OCI-M2 (cell line): Measurements from ENCODE around the gene TET1.
"Not testable (repeated sequence)": the region's sequence is repeated elsewhere in the genome, so short reads cannot be mapped to it uniquely, and the experiment has no call there.

Experiments used
- DNase-seq: peaks from one replicate; lab custom pipeline; 2025; ENCODE audit not compliant: unreplicated experiment; lab: John Stamatoyannopoulos, UW

Gene TET1

GRCh38 chr10:68604441-68604840 is 44.3 kb downstream of the TET1 start:
- DNase-seq, result no peak

- no peak for DNase-seq
These were observed 46.8 kb downstream of the TET1 start for GRCh38 chr10:68606918-68607317.

GRCh38 chr10:68610023-68610422 is 49.9 kb downstream of the TET1 start:
- DNase-seq, result not testable (repeated sequence)

- DNase-seq, result no peak
These were observed 51.1 kb downstream of the TET1 start for GRCh38 chr10:68611227-68611626.

GRCh38 chr10:68613974-68614373 is 53.8 kb downstream of the TET1 start:
- not testable (repeated sequence) for DNase-seq

GRCh38 chr10:68617691-68618090 is 57.6 kb downstream of the TET1 start:
- DNase-seq, result not testable (repeated sequence)

GRCh38 chr10:68618234-68618633 is 58.1 kb downstream of the TET1 start:
- DNase-seq, result no peak

- no peak for DNase-seq
These were observed 59.5 kb downstream of the TET1 start for GRCh38 chr10:68619595-68619994.

GRCh38 chr10:68625316-68625921 is 65.3 kb downstream of the TET1 start:
- DNase-seq, result no peak

GRCh38 chr10:68628576-68629127 is 68.5 kb downstream of the TET1 start:
- no peak for DNase-seq

- not testable (repeated sequence) for DNase-seq
These were observed 72.1 kb downstream of the TET1 start for GRCh38 chr10:68632271-68632560.

- no peak for DNase-seq
These were observed 73.1 kb downstream of the TET1 start for GRCh38 chr10:68633281-68633680.

- no peak for DNase-seq
These were observed 73.8 kb downstream of the TET1 start for GRCh38 chr10:68633816-68634466.

- DNase-seq, result no peak
These were observed 76.2 kb downstream of the TET1 start for GRCh38 chr10:68636335-68636734.

GRCh38 chr10:68643550-68643949 is 83.4 kb downstream of the TET1 start:
- not testable (repeated sequence) for DNase-seq

GRCh38 chr10:68647672-68648341 is 87.7 kb downstream of the TET1 start:
- no peak for DNase-seq

- DNase-seq, result no peak
These were observed 95.5 kb downstream of the TET1 start for GRCh38 chr10:68655620-68656126.

GRCh38 chr10:68665841-68666240 is 105.7 kb downstream of the TET1 start:
- DNase-seq, result no peak

- no peak for DNase-seq
These were observed 106.2 kb downstream of the TET1 start for GRCh38 chr10:68666280-68666760.

- DNase-seq, result no peak
These were observed 108.1 kb downstream of the TET1 start for GRCh38 chr10:68668231-68668630.

GRCh38 chr10:68668972-68669371 is 108.8 kb downstream of the TET1 start:
- no peak for DNase-seq

- no peak for DNase-seq
These were observed 124.3 kb downstream of the TET1 start for GRCh38 chr10:68684413-68684812.
